CD14-positive monocyte (primary cell): ENCODE measurements around the gene HMCN1. TPM values are rescaled to one million over a fixed set of nuclear protein-coding genes. Genes with fewer than 3 reads are reported as not detected.
A peak's percentile ranks its signal among the peaks of the same experiment; 100 is the strongest.

Experiments
- DNase-seq, 3 donors: peaks; one replicate each; pipeline ENCODE4 v3.0.0-alpha.2; 2011 to 2022
- H2AFZ ChIP-seq: 2 replicates; pipeline ENCODE4 v1.6.0; 2012; ENCODE audit warnings: mild to moderate bottlenecking, low read depth, low read length, inconsistent platforms; ENCODE audit not compliant: insufficient read depth, poor library complexity, severe bottlenecking
- H3K27ac ChIP-seq, 2 donors: 1 replicate in 1 of 2; 2 replicates in 1 of 2; pipeline ENCODE4 v1.5.1; 2012 to 2013; ENCODE audit warnings: low read length in 2 of 2, control low read depth in 1 of 2, inconsistent platforms in 1 of 2, low read depth in 1 of 2, mild to moderate bottlenecking in 1 of 2
- H3K27me3 ChIP-seq, 2 donors: one replicate each; pipeline versions ENCODE4 v1.6.0 to v1.6.1; 2011 to 2013; ENCODE audit warnings: low read length in 2 of 2; ENCODE audit not compliant: control insufficient read depth in 2 of 2, insufficient read depth in 2 of 2
- H3K36me3 ChIP-seq, 2 donors: replicated peaks in 1 of 2; 1 replicate in 1 of 2; 2 replicates in 1 of 2; pipeline versions ENCODE4 v1.5.1 to v1.6.1; 2012 to 2013; ENCODE audit warnings: low read length in 2 of 2, control low read depth in 1 of 2, inconsistent platforms in 1 of 2, mild to moderate bottlenecking in 1 of 2; ENCODE audit not compliant: insufficient read depth in 2 of 2, control insufficient read depth in 1 of 2
- H3K4me1 ChIP-seq, 2 donors: 1 replicate in 1 of 2; 2 replicates in 1 of 2; pipeline versions ENCODE4 v1.5.1 to v1.6.1; 2012 to 2013; ENCODE audit warnings: low read length in 2 of 2, control low read depth in 1 of 2, inconsistent platforms in 1 of 2, mild to moderate bottlenecking in 1 of 2, moderate library complexity in 1 of 2; ENCODE audit not compliant: insufficient read depth in 2 of 2, control insufficient read depth in 1 of 2
- H3K4me2 ChIP-seq: replicated peaks from 2 replicates; pipeline ENCODE3; 2012; ENCODE audit warnings: low read length, moderate library complexity, mild to moderate bottlenecking; ENCODE audit not compliant: poor library complexity, severe bottlenecking; ENCODE audit errors: extremely low read depth
- H3K4me3 ChIP-seq, 3 experiments: fragments of 200-600 bp in 1 of 3; sonication (generic) in 1 of 3; replicated peaks in 1 of 3; 1 replicate in 2 of 3; 2 replicates in 1 of 3; pipeline ENCODE4 v1.5.1; 2011 to 2013; ENCODE audit warnings: low read length in 3 of 3, mild to moderate bottlenecking in 3 of 3, control low read depth in 2 of 3, low read depth in 2 of 3, inconsistent platforms in 1 of 3, moderate library complexity in 1 of 3
- H3K79me2 ChIP-seq: 2 replicates; pipeline ENCODE4 v1.6.0; 2012; ENCODE audit warnings: mild to moderate bottlenecking, control low read depth, inconsistent platforms, low read length, moderate library complexity; ENCODE audit not compliant: insufficient read depth
- H3K9ac ChIP-seq: 2 replicates; pipeline ENCODE4 v1.6.0; 2017; ENCODE audit warnings: low read length, mild to moderate bottlenecking; ENCODE audit not compliant: insufficient read depth, poor library complexity, severe bottlenecking
- H3K9me3 ChIP-seq, 2 donors: replicated peaks in 1 of 2; 1 replicate in 1 of 2; 2 replicates in 1 of 2; pipeline versions ENCODE4 v1.5.1 to v1.6.1; 2012 to 2013; ENCODE audit warnings: low read length in 2 of 2, control low read depth in 1 of 2; ENCODE audit not compliant: control insufficient read depth in 1 of 2, insufficient read depth in 1 of 2
- H4K20me1 ChIP-seq: 2 replicates; pipeline ENCODE4 v1.6.0; 2012; ENCODE audit warnings: mild to moderate bottlenecking, low read length, control low read depth, moderate library complexity; ENCODE audit not compliant: insufficient read depth
- H3K27ac Mint-ChIP-seq, 7 donors: one replicate each; pipeline ENCODE4 v1.8.0; 2020; ENCODE audit warnings: mild to moderate bottlenecking in 7 of 7, mixed read lengths in 7 of 7, moderate library complexity in 6 of 7, inconsistent platforms in 2 of 7
- H3K27me3 Mint-ChIP-seq, 3 donors: one replicate each; pipeline ENCODE4 v1.8.0; 2021 to 2022; ENCODE audit warnings: low read depth in 3 of 3, mild to moderate bottlenecking in 3 of 3, mixed read lengths in 3 of 3, moderate library complexity in 3 of 3, inconsistent platforms in 1 of 3
- H3K36me3 Mint-ChIP-seq, 2 donors: one replicate each; pipeline ENCODE4 v1.8.0; 2020; ENCODE audit warnings: mixed read lengths in 2 of 2, inconsistent platforms in 1 of 2, mild to moderate bottlenecking in 1 of 2
- H3K4me1 Mint-ChIP-seq: one replicate; pipeline ENCODE4 v1.8.0; 2020; ENCODE audit warnings: mild to moderate bottlenecking, mixed read lengths
- H3K4me3 Mint-ChIP-seq, 2 donors: one replicate each; pipeline ENCODE4 v1.8.0; 2020; ENCODE audit warnings: mild to moderate bottlenecking in 2 of 2, mixed read lengths in 2 of 2, moderate library complexity in 1 of 2
- H3K9me3 Mint-ChIP-seq, 7 donors: one replicate each; pipeline ENCODE4 v1.8.0; 2020 to 2022; ENCODE audit warnings: mixed read lengths in 7 of 7, mild to moderate bottlenecking in 6 of 7, moderate library complexity in 6 of 7, inconsistent platforms in 2 of 7
- WGBS: methylation state at CpG from one replicate; pipeline ENCODE4 v1.1.5; 2013; ENCODE audit warnings: missing lambda C conversion rate; ENCODE audit not compliant: insufficient coverage; 5-methylcytosine and 5-hydroxymethylcytosine counted together
- intact Hi-C, 2 donors: fragments of 100-400 bp; cut with micrococcal nuclease; formaldehyde crosslinking; loops; one replicate each; pipeline versions ENCODE4 v1.15.0 to v1.15.1; 2023
- polyA plus RNA-seq, 3 donors: library from polyadenylated mRNA; depleted of rRNA in 1 of 3; unstranded in 2 of 3; stranded (reverse) in 1 of 3; fragments of 300-500 nt in 2 of 3; fragments of >200 nt in 1 of 3; fragmentation: Illumina TruSeq in 2 of 3; gene quantifications; 1 replicate in 2 of 3; 2 replicates in 1 of 3; pipeline ENCODE4 v1.2.3, GENCODE V29; 2012 to 2021
- TF ChIP-seq, protein P1 (sequence below): fragments of 200-600 bp; IDR thresholded peaks from one replicate; pipeline ENCODE4 v1.8.0; 2022; ENCODE audit warnings: antibody characterized with exemption, mild to moderate bottlenecking

Gene HMCN1
- polyA plus RNA-seq, 3 donors = not detected

GRCh38 chr1:186146974-186147373 is 412.8 kb downstream of the HMCN1 start:
- peaks cover 0 to 32% of the 10 kb centered on the region in 2 donors for H3K4me1 ChIP-seq
- TF ChIP-seq, protein P1, sequence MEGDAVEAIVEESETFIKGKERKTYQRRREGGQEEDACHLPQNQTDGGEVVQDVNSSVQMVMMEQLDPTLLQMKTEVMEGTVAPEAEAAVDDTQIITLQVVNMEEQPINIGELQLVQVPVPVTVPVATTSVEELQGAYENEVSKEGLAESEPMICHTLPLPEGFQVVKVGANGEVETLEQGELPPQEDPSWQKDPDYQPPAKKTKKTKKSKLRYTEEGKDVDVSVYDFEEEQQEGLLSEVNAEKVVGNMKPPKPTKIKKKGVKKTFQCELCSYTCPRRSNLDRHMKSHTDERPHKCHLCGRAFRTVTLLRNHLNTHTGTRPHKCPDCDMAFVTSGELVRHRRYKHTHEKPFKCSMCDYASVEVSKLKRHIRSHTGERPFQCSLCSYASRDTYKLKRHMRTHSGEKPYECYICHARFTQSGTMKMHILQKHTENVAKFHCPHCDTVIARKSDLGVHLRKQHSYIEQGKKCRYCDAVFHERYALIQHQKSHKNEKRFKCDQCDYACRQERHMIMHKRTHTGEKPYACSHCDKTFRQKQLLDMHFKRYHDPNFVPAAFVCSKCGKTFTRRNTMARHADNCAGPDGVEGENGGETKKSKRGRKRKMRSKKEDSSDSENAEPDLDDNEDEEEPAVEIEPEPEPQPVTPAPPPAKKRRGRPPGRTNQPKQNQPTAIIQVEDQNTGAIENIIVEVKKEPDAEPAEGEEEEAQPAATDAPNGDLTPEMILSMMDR = no peak
- H2AFZ ChIP-seq = no peak overlapping the region
- H3K4me2 ChIP-seq = no peak overlapping the region
- no peaks in the 10 kb centered on the region for H3K36me3 Mint-ChIP-seq
- H3K27me3 Mint-ChIP-seq = peaks cover 0 to 2% (median 0%) of the 10 kb centered on the region in 3 donors
- peak; percentile 26 to 81 (median 41) for DNase-seq
- H3K79me2 ChIP-seq = no peaks in the 10 kb centered on the region
- no peaks in the 10 kb centered on the region for H3K36me3 ChIP-seq
- no peaks in the 10 kb centered on the region for H3K27me3 ChIP-seq
- no peak overlapping the region for H3K4me3 ChIP-seq
- peak overlapping the region in 3 of 7 donors; percentile 46 to 58 (median 52) for H3K27ac Mint-ChIP-seq
- H3K9me3 Mint-ChIP-seq = peaks cover 0 to 13% (median 6%) of the 10 kb centered on the region in 7 donors
- H3K4me3 Mint-ChIP-seq = no peak overlapping the region
- H3K9me3 ChIP-seq = peaks cover 0 to 6% of the 10 kb centered on the region in 2 donors
- WGBS = 51% methylated on average over 2 of the region's 2 CpGs
- peak overlapping the region; percentile 33 to 59 for H3K27ac ChIP-seq
- no peak overlapping the region for H3K9ac ChIP-seq
- intact Hi-C loops = no loop called here
- H3K4me1 Mint-ChIP-seq = peaks cover 15% of the 10 kb centered on the region
- no peaks in the 10 kb centered on the region for H4K20me1 ChIP-seq

GRCh38 chr1:186149591-186149990 is 415.4 kb downstream of the HMCN1 start:
- H3K27me3 ChIP-seq = no peaks in the 10 kb centered on the region
- peaks cover 0 to 2% (median 0%) of the 10 kb centered on the region in 3 donors for H3K27me3 Mint-ChIP-seq
- H3K36me3 ChIP-seq = no peaks in the 10 kb centered on the region
- no CpG with 5 or more reads among the region's 2 CpGs for WGBS
- no peak overlapping the region for H3K4me2 ChIP-seq
- no peak overlapping the region for H3K4me3 ChIP-seq
- H3K9ac ChIP-seq = no peak overlapping the region
- peaks cover 0 to 13% (median 4%) of the 10 kb centered on the region in 7 donors for H3K9me3 Mint-ChIP-seq
- H3K4me3 Mint-ChIP-seq = no peak overlapping the region
- TF ChIP-seq, protein P1 = no peak
- H3K36me3 Mint-ChIP-seq = no peaks in the 10 kb centered on the region
- no peaks in the 10 kb centered on the region for H3K79me2 ChIP-seq
- intact Hi-C loops = no loop called here
- H3K4me1 Mint-ChIP-seq = peaks cover 11% of the 10 kb centered on the region
- H3K4me1 ChIP-seq = peaks cover 0 to 26% of the 10 kb centered on the region in 2 donors
- no peak for DNase-seq
- no peak overlapping the region for H2AFZ ChIP-seq
- H3K27ac Mint-ChIP-seq = no peak overlapping the region
- no peaks in the 10 kb centered on the region for H4K20me1 ChIP-seq
- peaks cover 0 to 6% of the 10 kb centered on the region in 2 donors for H3K9me3 ChIP-seq
- no peak overlapping the region for H3K27ac ChIP-seq
